Chondrocyte (in vitro differentiated cells): ENCODE data around the gene SSB. TPM values are rescaled to one million over a fixed set of nuclear protein-coding genes. Genes with fewer than 3 reads are reported as not detected.
"Not testable (repeated sequence)": the region's sequence is repeated elsewhere in the genome, so short reads cannot be mapped to it uniquely, and the experiment has no call there.

ENCODE experiments used
- DNase-seq: peaks from one replicate; pipeline ENCODE4 v3.0.0; 2021; ENCODE audit warnings: mixed read lengths, low spot score
- H3K27ac Mint-ChIP-seq: one replicate; pipeline ENCODE4 v1.8.0; 2021; ENCODE audit warnings: mild to moderate bottlenecking, moderate library complexity, mixed read lengths; ENCODE audit not compliant: unreplicated experiment
- H3K27me3 Mint-ChIP-seq: 2 replicates; pipeline ENCODE4 v1.8.0; 2021; ENCODE audit warnings: low read depth, mixed read lengths
- H3K36me3 Mint-ChIP-seq: 2 replicates; pipeline ENCODE4 v1.8.0; 2021; ENCODE audit warnings: low read depth, mixed read lengths
- H3K4me1 Mint-ChIP-seq: 2 replicates; pipeline ENCODE4 v1.8.0; 2021; ENCODE audit warnings: low read depth, mild to moderate bottlenecking, mixed read lengths
- H3K4me3 Mint-ChIP-seq: one replicate; pipeline ENCODE4 v1.8.0; 2021; ENCODE audit warnings: mild to moderate bottlenecking, moderate library complexity, mixed read lengths; ENCODE audit not compliant: unreplicated experiment
- H3K9me3 Mint-ChIP-seq: 2 replicates; pipeline ENCODE4 v1.8.0; 2021; ENCODE audit warnings: low read depth, mixed read lengths
- total RNA-seq: library from RNA; stranded (reverse); gene quantifications from 3 replicates; pipeline ENCODE4 v1.2.1, GENCODE V29; 2021
- TF ChIP-seq, protein P1 (sequence below): fragments of 200-600 bp; sonication (generic); IDR thresholded peaks from 2 replicates; pipeline ENCODE4 v1.5.0; 2021; ENCODE audit warnings: antibody characterized with exemption, mild to moderate bottlenecking, moderate library complexity

Gene SSB
- total RNA-seq, 1 donor from 2014 or later = 95.1 TPM

DNA sequence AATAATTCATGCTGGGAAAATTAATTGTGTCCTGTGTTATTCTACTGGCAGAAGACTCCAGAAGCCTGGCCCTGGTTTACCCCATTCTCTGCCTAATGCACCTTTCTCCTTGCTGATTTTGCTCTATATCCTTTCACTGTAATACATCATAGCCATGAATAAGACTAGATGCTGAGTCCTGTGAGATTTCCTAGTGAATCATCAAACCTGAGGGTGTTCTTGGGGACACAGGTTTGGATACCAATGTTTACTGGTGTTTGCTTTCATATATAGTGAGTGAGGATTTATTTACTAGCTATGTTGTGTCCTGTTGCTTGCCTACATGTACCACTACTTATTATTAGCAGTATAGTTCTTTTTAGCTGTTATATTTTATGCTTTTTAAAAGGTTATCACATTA lies 19.6 kb downstream of the SSB start:
- H3K4me1 Mint-ChIP-seq = peaks cover 53% of the 10 kb centered on the region
- H3K36me3 Mint-ChIP-seq = peaks cover 23% of the 10 kb centered on the region
- DNase-seq = no peak
- H3K27ac Mint-ChIP-seq = no peak overlapping the region
- TF ChIP-seq, protein P1, sequence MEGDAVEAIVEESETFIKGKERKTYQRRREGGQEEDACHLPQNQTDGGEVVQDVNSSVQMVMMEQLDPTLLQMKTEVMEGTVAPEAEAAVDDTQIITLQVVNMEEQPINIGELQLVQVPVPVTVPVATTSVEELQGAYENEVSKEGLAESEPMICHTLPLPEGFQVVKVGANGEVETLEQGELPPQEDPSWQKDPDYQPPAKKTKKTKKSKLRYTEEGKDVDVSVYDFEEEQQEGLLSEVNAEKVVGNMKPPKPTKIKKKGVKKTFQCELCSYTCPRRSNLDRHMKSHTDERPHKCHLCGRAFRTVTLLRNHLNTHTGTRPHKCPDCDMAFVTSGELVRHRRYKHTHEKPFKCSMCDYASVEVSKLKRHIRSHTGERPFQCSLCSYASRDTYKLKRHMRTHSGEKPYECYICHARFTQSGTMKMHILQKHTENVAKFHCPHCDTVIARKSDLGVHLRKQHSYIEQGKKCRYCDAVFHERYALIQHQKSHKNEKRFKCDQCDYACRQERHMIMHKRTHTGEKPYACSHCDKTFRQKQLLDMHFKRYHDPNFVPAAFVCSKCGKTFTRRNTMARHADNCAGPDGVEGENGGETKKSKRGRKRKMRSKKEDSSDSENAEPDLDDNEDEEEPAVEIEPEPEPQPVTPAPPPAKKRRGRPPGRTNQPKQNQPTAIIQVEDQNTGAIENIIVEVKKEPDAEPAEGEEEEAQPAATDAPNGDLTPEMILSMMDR = no peak
- peaks cover 3% of the 10 kb centered on the region for H3K9me3 Mint-ChIP-seq
- no peaks in the 10 kb centered on the region for H3K27me3 Mint-ChIP-seq
- H3K4me3 Mint-ChIP-seq = no peak overlapping the region

DNA sequence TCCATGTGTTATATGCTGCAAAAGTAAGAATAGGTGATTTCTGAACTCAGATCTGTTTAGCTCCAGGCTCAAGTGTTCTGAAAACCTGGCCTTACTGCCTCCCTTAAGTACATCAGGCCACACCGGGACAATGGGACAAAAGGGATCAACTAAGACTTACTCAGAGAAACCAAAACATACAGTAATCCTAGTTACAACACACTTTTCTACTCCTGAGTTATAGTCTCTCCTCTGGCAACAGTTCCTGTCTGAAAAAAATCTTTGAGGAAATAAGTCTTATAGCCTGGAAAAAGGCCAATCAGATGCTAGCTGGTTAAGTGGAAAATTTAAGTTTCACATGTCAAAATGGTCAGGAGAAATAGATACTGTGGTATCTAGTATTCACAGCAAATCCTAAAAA lies 20.4 kb downstream of the SSB start:
- H3K27me3 Mint-ChIP-seq = no peaks in the 10 kb centered on the region
- peaks cover 23% of the 10 kb centered on the region for H3K36me3 Mint-ChIP-seq

DNA sequence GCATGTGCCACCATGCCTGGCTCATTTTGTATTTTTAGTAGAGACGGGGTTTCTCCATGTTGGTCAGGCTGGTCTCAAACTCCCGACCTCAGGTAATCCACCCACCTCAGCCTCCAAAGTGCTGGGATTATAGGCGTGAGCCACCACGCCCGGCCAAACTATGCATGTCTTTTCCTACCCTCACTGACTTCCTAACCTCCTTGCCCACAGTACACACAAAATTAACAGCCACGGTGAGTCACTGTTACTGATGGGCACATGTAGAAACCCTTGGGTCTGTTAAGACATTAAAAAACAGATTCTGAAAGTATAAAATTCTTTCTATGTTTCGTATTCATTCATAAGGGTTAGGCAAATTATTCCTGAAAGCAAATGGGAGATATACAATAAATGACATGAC lies 21.4 kb downstream of the SSB start:
- not testable (repeated sequence) for H3K27me3 Mint-ChIP-seq, H3K4me3 Mint-ChIP-seq, DNase-seq, H3K9me3 Mint-ChIP-seq
- peaks cover 21% of the 10 kb centered on the region for H3K36me3 Mint-ChIP-seq
- H3K27ac Mint-ChIP-seq = peak overlapping the region; percentile 91
- H3K4me1 Mint-ChIP-seq = peaks cover 67% of the 10 kb centered on the region

More for the DNA sequence above, 20.4 kb downstream of the SSB start:
- Mint-ChIP-seq H3K4me3 (no peak overlapping the region), H3K27ac (peak overlapping the region; percentile 50), H3K4me1 (peaks cover 61% of the 10 kb centered on the region), H3K9me3 (peaks cover 3% of the 10 kb centered on the region)
- no peak for DNase-seq
- TF ChIP-seq, protein P1 = no peak

DNA sequence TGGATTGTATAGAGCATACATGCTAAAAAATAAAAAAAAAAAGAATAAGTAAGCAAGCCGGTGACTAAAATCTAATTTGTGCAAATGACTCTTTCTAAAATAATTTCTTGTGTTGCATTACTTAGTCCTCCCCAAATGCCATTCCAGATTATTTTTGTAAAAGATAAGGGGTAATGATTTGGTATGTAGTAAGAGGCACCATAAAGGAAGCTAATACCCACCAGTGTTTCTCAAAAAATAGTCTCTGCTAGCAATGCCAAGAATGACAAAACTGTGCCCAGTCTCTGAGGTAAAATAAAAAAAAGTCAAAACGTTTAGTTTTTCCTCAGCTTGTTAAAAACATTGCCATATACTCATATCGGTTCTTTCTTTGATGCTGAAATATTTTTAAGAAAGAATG lies 23.4 kb downstream of the SSB start:
- Mint-ChIP-seq H3K36me3 (peaks cover 11% of the 10 kb centered on the region), H3K27me3 (no peaks in the 10 kb centered on the region), H3K9me3 (no peaks in the 10 kb centered on the region), H3K4me1 (peaks cover 61% of the 10 kb centered on the region), H3K27ac (peak overlapping the region; percentile 27), H3K4me3 (peak overlapping the region; percentile 18)
- TF ChIP-seq, protein P1 = no peak
- DNase-seq = no peak

DNA sequence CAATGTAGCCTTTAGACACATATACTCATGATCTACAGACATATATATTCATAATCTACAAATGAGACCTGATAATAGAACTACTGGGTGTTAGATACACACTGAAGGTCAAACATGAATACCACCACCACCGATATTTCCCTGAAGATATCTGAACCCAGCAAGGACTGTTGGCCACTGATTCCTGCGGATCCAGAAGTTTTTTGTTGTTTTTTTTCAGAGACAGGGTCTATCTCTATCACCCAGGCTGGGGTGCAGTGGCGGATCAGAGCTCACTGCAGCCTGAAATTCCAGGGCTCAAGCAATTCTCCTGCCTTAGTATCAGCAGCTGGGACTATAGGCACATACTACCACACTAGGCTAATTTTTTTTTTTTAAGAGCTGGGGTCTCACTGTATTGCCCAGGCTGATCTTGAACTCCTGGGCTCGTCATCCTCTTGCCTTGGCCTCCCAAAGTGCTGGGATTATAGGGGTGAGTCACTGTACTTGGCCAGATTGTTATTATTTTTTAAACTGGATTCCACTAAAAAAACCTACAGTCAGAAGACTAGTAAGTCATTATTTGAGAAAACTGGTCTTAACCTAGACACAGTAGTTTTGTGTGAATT lies 24.2 kb downstream of the SSB start:
- H3K4me1 Mint-ChIP-seq = peaks cover 61% of the 10 kb centered on the region
- no peak for DNase-seq
- H3K9me3 Mint-ChIP-seq = no peaks in the 10 kb centered on the region
- H3K4me3 Mint-ChIP-seq = peak overlapping the region; percentile 43
- H3K36me3 Mint-ChIP-seq = peaks cover 5% of the 10 kb centered on the region
- peak overlapping the region; percentile 62 for H3K27ac Mint-ChIP-seq
- TF ChIP-seq, protein P1 = no peak
- no peaks in the 10 kb centered on the region for H3K27me3 Mint-ChIP-seq

DNA sequence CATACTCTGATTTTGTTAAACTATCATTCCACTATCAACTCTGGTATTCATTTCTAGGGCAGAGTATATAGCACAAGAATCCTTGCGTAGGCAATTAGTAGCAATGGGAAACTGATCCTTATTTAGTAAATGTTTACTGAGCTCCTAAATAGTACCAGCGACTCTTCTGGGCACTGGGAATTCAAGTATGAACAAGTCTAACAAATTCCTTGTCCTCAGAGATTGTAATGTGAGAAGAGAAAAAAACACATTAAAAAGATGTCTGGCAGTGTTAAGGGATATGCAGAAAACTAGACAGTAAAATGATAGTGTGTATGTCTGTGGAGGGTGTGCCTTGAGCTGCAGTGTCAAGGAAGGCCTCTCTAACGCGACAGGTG lies 25.3 kb downstream of the SSB start:
- TF ChIP-seq, protein P1 = no peak
- no peaks in the 10 kb centered on the region for H3K9me3 Mint-ChIP-seq
- peak overlapping the region; percentile 71 for H3K4me3 Mint-ChIP-seq
- H3K27me3 Mint-ChIP-seq = no peaks in the 10 kb centered on the region
- peak overlapping the region; percentile 19 for H3K27ac Mint-ChIP-seq
- H3K36me3 Mint-ChIP-seq = peaks cover 2% of the 10 kb centered on the region
- peaks cover 67% of the 10 kb centered on the region for H3K4me1 Mint-ChIP-seq
- DNase-seq = no peak
